ENCODE results near the gene NFATC2.

NFATC2 gene

DNA sequence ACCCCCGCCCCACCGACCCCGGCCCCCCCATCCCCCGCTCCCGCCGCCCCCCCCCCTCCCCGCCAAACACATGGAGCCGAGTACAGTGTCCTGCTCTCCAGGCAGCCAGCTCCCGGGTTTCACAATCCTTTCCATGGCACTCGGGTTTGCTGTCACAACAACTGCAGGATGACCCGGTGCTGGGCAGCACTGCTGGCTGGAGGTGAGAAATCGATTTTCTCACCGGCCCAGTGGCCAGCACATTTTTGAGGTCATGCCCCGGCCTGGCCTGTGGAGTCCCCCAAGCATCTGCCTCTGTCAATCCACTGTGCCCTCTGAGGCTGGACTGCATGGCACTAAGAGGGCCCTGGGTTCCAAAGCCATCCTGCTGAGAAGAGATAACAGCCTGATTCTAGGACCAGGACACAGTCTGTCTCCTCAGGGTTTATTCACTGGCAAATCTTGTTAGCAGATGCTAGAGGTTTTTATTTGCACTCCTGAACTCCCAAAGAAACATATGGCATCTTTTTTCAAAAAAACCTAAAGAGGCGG, 129.5 kb downstream of the NFATC2 start:
- no peak for DNase-seq (ENCODE audit: low read depth)

DNA sequence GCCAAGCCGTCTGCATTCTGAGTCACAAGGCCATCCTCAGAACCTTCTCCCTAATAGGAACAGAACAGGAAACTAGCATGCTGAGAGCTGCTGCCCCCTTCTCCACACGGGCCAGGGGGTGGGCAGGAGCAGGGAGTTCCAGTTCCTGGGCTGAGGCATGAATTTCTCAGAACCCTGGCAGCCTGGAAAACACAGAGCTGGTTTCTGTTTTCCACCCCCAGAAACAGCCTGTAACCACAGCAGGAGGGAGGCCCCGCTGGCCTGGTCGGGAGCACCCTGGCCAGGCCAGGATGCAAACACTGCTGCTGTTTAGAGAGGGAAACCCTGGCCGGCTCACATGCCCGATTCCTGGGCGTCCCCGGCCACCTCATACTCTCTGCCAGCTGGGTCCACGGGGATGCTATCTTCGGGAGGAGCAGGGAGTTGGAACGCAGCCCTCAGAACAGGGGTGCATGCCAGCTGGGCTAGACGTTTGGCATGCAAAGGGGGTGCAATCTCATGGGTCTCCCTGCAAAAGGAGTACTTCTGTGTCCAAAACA, 130.1 kb downstream of the NFATC2 start:
- DNase-seq (ENCODE audit: low read depth) = no peak

DNA sequence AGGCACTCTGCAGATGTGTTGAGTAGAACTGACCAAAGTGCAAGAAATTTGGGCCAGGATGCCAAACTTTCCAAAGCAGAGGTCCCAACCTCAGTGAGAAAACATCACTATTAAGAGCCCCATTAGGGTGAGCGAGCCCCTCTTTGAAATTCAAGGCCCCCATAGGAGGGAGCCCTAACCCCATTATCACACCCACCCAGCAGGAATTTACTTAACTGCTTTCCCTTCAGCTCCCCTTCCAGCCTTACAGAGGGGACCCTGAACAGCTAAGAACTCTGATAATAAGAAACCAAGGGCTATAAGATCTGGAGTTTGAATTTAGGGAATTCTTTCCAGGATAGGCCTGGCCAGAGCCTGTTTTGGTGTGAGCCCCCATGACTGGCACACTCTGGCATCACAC, 130.6 kb downstream of the NFATC2 start:
- no peak for DNase-seq (ENCODE audit: low read depth)

DNA sequence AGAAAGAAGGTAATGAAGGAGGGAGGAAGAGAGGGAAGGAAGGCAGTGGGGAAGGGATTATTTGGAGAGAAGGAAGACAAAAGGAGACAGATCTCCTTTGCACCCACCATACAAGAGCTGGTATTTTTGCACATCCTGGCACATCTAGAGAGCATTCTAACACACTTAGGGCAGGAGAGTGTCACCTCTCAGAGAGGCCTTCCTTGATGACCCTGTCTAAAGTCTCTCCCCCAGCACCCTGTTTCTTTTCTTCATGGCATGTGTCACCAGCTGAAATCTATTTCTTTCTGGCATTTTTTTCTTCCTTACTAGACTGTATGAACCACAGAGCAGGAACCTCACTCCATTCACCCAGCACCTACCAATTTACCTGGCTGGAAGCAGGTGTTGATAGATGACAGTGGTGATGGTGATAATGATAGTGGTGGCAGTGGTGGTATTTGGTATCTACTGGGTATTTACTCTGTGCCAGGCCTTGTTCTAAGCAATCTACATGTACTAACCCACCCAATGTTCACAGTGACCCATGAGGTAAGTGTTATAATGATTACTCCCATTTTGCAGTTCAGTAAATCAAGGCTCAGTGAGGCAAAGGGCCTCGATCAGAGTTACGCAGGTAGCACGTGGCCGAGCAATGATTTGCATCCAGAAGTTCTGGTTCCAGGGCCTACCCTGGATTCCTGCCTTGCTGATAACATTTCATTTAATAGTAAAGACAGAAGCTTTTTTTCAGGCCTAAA, 131.8 kb downstream of the NFATC2 start:
- no peak for DNase-seq (ENCODE audit: low read depth)

DNA sequence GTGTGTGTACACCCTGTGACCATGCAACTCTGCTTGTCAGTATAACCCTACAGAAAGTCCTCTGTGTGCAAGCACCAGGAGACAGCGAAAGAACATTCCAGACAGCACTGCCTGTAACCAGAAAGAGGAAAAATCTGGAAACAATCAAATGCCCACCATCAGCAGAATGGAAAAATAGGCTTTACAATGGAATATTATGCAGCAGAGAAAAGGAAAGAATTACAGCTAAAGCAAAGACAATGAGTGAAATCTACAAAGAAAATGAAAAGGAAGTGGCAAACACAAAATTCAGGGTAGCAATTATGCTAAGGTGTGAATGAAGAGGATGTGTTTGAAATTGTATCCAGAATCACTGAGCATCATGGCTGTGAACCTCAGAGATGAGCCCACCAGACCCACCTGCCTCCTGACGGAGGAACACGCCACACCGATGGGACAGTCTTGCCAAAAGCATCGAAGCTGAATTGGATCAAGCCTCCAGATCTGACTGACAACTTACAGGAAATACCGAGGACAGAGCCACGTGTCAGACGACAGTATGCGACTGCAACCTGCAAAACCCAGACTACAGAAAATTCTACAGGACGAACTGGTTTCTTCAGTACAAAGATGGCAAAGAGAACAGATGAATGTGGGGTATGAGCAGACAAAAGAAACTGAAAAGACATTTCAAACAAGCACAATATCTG, 133.2 kb downstream of the NFATC2 start:
- DNase-seq (ENCODE audit: low read depth) = no peak

DNA sequence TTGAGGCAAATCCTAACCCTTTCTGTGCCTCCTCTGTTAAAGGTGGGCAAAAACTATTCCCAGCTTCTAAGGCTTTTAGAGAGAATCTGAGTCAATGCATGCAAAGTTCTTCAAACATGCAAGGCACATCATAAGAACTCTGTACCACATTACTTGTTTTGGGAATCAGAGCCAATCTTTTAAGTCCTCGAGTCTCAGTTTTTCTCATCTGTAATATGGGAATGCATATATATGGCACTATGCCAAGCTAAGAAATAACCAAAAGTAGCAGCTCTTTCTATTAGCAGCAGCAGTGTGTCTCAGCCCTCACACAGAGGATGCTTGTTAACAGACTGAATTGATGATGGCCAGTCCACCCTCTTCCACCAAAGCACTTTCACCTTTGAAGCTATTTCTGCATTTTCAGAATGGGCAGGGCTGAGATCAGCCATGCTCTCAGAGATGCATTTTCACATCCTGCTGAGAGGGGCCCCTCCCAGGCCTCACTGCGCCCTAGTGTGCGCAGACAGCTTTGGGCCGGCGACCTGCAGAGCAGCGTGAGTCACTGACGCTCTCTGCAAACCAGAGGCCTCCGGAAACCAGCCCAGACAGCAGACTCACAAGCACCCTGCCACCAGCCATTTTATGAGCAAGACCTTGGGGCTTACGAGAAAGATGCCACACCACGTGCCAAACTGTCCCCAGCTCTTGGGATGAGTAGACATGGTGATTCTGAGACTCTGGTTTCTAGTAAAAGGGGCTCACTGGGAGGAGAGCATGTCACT, 138.0 kb downstream of the NFATC2 start:
- peak; percentile 81 for DNase-seq (ENCODE audit: low read depth)

DNA sequence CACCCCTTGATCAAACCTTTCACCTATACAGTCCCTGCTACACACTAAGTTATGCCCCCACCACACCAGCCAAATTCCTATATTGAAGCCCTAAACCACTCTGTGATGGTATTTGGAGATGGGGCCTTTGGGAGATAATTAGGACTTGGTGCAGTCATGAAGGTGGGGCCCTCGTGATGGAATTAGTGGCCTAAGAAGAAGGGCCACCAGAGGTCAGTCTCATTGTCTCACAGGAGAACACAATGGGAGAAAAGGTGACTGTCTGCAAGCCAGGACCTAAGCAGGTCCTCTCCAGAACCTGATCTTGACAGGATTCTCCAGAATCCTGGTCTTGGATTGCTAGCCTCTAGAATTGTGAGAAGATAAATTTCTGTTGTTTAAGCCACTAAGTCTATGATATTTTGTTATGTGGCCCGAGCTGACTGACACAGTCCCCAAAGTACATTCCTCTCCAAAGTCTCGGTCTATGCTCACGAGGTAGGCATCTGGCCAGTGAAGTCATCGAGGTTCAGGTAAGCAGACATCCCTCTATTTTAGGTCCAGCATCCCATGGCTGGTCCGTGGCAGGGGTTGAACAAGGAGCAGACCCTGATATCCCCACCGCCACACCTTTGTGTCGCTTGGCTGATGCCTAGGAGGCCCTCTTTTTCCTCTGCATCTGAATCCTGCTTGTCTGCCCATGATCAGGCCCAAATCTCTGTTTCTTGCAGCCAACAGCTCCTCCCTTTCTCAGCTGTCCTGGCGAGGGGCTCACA, 138.9 kb downstream of the NFATC2 start:
- DNase-seq (ENCODE audit: low read depth) = no peak

DNA sequence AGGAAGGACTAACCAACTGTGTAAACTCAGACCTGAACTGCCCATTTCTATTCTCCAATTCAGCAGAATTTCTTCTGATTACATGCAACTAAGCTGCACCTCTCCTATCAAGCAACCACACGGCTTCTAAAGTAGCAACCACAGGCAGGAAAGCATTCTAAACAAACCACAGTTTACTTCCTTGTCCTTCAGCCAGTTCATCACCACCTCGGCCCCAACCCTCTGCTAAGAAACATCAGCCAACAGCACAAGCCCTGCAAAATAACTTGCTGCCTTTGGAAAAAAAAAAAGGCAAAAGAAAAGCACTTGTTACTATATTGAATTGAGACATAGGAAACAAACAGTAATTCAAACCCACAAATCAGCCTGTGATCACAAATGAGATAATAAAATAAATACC, 140.3 kb downstream of the NFATC2 start:
- peak; percentile 37 for DNase-seq (ENCODE audit: low read depth)

DNA sequence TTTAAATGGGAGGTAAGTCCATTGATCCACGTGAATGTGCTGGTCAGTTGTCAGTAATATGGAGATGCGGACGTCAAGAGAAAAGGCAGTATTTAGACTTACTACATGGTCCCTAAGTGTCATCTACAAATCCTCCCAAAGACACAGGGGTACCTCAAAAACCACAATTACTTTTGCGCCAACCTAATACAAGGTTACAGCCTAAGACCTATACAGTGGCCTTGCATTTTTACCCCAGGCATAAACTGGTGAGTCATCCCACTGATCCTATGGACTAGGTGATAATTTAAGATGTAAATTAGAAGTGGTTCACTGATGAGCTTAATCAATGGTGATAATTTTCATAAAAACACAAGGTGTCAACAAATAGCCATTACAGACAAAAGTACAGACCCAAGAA, 141.0 kb downstream of the NFATC2 start:
- no peak for DNase-seq (ENCODE audit: low read depth)

DNA sequence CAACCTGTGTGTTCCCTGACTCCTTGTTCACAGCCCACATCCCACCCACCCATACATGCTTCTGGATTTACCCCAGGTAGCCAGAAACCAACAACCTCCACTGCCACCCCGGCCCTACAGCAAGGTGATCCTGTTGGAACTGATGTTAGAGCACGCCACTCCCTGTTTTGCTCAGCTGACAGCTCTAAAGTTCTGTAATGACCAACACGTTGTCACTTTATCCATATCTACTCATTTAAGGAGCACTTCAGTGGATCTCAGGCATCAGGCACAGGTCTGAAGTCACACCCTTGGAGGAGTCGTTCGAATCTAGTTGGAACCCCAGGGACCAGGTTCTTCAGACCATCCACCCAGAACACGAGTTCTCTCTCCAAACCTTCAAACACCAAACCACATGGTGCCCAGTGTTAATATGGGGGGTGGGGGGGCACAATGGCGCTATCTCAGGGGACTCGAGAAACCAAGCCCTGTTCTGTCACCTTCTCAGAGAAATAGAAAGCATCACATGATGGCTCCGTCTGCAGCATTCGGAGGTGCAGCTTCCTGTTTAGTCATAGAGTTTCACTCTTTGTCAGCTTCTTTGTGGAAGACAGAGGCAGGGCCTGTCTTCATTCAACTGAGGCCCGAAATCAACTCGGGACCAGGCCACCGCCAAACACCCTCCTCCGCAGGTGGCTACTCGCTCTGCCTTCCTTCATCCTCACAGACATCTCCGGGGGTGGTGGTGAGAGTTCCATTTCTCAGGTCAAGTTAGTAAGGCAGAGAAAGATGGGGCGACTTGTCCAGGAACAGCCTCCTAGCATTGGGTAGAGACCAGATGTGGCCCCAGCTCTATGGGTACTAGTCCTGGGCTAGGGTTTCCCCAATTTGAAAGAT, 142.2 kb downstream of the NFATC2 start:
- DNase-seq (ENCODE audit: low read depth) = peak; percentile 59

DNA sequence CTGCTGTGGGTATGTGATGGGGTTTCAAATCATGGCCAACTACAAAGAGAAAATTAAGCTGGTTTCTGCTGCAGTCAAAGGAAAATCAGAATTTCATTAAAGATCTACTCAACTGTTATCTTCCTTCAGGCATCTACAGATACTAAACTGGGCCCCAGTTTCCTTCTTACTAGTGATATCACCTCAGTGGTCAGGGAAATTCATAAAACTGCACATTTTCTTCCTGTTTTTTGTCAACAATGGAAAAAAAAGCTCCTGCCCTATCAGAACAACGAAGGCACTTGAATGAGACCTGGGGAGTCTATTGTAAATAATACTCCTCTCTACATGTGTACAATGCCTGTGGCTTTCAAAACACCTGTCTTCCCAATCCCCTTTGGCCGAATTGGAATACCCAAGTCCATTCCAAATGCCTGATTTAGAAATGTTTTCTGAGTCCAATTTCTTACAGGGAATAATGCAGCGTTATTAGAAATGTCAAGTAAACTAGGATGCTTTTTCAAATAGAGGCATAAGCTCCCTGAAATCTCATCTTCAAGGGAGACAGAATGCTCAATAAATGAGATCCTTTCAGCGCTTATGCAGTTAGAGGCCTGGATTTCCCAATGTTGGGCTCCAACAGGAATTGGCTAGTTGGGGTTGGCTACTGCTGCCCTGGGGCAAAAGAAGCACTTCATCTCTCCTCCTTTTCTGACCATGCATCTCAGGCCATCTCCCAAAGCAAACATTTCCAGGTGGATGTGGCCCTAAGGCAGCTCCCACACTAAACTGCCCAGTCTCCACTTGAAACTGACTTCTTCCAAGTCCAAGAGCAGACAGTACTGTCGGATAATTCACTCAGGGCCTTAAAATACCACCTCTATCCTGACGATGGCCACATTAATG, 143.3 kb downstream of the NFATC2 start:
- no peak for DNase-seq (ENCODE audit: low read depth)

DNA sequence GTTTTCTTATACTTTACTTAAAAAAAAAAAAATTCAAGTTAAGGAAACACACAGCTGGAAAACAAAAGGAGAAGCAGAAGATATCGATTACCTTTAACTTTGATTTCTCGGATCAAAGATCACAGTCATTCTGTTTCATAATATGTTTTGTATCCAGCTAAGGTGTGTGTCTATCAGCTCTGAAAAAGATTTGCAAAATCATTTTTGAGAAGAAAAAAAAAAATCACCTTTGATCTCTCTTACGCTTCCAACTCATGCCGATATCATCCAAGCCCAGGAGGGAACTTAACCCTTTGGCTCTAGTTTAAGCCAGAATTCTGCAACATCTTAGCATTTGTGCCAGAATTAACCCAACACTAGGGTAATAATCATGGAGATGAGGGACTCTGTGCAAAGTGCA, 144.0 kb downstream of the NFATC2 start:
- no peak for DNase-seq (ENCODE audit: low read depth)

DNA sequence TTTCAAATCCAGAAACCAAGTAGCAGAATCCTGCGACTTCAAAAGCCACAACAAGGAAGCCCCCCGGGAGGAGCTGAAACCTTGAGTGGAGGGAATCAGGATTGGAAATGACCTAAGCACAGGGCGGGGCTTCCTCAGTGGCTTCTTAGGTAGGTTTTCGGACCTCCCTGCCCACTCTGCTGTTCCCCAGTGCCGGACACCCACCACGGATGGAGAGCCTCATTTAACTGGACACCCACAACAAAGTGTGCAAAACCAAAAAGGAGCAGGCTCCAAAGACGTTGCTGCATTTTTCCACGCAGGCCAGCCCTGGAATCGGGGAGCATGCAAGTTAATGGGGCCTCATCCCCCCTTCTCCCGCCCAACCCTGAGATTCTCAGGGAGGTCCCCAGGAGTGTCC, 144.4 kb downstream of the NFATC2 start:
- no peak for DNase-seq (ENCODE audit: low read depth)

DNA sequence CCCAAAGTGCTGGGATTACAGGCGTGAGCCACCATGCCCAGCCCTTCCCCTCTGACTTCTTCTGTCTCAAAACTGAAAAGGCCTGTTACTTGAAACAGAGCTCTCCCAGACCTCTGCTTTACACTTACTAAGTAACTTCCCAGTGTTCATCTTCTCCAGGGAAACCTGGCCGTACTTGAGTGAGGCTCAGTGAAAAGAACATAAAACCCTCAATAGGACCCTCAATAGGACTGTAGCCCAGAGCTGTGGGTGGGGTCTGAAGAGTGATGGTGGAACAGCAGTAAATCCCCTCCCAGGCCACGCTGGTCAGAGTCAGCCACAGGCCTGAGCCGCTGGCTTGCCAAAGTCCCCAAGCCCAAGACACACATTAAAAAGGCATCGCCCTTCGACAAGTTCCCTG, 145.4 kb downstream of the NFATC2 start:
- no peak for DNase-seq (ENCODE audit: low read depth)

DNA sequence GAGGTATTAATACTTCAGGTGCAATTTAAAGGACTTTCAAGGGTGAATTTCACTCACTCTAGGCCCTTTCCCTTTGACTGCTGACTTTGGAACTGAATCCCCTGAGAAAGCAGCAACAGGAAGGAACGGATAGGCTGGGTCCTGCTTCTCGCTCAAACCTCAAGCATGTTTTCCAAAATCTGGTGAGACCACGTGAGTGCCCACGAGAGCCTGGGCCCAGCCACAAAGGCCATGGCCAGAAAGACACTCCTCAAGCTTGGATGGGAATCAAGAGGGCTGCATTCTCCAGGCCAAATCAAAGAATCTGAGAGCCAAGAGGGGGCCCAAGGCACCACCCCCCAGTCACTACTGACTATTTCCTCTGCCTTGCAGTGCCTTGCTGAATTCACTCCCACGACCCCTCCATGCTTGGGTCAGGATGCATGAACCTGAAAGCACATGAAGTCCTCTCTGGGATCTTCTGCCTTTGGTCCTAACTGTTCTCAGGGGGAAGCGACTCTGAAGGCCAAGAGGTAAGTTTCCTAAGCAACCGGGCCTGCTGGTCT, 146.1 kb downstream of the NFATC2 start:
- DNase-seq (ENCODE audit: low read depth) = no peak

DNA sequence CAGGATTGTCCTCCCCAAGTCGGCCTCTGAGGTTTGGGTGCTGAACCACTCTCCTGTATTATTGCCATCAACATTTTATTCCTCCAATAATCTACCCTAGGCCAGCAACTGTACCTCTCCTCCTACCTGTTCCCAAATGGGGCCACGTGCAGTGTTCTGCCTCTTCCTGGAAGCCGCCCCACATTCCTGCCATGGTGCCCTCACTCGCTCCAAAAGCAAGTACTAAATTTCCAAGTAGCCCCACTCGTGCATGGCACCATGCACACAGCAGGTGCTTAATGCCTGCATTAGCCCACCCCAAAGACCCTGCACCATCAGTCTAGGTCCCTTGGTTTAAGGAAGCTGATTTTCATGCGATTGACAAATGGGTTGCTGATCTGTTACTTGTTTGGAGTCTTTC, 147.8 kb downstream of the NFATC2 start:
- no peak for DNase-seq (ENCODE audit: low read depth)

DNA sequence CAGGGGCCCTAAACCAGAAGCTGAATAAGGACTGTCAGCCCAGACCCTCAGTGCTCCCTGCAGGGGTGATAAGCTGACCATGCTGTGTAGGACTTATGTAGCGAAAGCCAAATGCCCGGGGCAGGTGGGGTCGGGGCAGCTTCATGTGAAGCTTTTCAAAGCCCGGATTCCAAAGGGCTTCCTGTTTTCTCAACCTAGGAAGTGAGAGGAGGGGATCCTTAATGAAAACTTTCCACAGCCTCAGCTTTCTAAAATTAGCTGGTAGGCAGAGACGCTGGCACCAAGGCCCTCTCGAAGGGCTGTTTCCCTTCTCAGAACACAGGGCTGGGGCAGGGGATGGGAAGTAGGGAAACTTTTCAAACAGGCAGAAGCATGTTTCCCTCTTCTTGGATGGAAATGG, 148.9 kb downstream of the NFATC2 start:
- no peak for DNase-seq (ENCODE audit: low read depth)

DNA sequence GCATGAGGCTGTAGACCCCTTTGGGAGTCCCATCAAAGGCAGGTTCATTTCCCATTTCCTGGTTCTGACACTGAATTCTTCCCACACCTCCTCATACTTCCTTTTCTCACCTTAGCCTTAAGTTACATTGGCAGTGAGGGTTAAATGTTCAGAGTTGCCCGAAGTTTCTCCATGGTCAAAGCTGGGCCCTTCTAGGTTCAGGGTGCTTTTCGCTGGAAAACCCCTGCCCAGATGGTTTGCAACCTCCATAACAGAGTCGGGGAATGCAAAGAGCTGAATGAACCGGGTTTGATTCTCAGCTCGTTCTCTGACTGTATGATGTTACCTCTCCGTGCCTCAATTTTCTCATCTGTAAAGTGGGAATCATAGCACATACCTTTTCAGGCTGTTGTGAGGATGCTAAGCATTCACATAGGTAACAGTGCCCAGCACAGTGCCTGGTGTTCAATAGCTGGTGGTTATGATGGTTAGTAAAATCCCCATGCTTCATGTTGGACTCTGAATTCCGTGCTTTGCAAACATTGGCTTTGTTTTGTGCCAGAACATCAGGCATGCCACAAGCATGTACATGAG, 149.8 kb downstream of the NFATC2 start:
- DNase-seq (ENCODE audit: low read depth) = no peak

DNA sequence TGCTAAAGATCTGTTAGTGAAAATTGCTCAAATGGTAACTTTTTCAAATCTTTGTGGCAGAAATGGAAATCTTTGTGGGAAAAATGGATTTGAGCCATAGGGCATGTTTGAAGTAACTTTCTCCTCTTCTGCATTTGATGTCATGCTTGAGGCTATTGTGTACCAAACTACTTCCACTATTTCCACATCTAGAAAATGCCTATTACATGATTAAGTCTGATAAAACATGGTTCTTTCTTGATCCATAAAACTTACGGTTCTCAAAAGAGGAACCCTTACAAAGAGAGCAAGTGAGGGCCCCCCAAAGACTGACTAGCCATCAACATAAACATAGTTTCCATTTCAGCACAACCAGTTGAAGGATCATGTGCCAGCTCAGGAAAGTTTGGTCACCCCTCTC, 150.6 kb downstream of the NFATC2 start:
- DNase-seq (ENCODE audit: low read depth) = no peak
